Hepatocyte (in vitro differentiated cells): Measurements from ENCODE around the gene PRELID1.

ENCODE experiments used
- CTCF ChIP-seq: fragments of 200-600 bp; sonication (generic); IDR thresholded peaks from 2 replicates; pipeline ENCODE4 v1.5.1; 2016; ENCODE audit warnings: antibody characterized with exemption, mild to moderate bottlenecking; ENCODE audit not compliant: poor library complexity
- EZH2phosphoT487 ChIP-seq: fragments of 200-600 bp; sonication (generic); IDR thresholded peaks from one replicate; pipeline ENCODE4 v1.6.1; 2018; ENCODE audit warnings: antibody characterized with exemption, mild to moderate bottlenecking, low read depth, moderate library complexity; ENCODE audit not compliant: unreplicated experiment, severe bottlenecking

- TF ChIP-seq CTCF (no peak), EZH2phosphoT487 (no peak)
Measured at GRCh38 chr5:177327539-177328522, 24.2 kb downstream of the PRELID1 start.
